GM12891 (cell line): Measurements from ENCODE around the gene SLC6A8.

Experiments
- PAX5 ChIP-seq: IDR thresholded peaks from 2 replicates; pipeline ENCODE4 v1.6.1; 2011; ENCODE audit warnings: low read length, moderate library complexity, mild to moderate bottlenecking; ENCODE audit not compliant: insufficient read depth, severe bottlenecking
- POLR2A ChIP-seq: IDR thresholded peaks from 2 replicates; pipeline ENCODE4 v1.6.1; 2011; ENCODE audit warnings: low read depth, low read length, control low read depth
- POLR2AphosphoS5 ChIP-seq: IDR thresholded peaks from 2 replicates; pipeline ENCODE4 v1.6.1; 2011; ENCODE audit warnings: low read depth, low read length, control low read depth
- TAF1 ChIP-seq: IDR thresholded peaks from 2 replicates; pipeline ENCODE4 v1.6.1; 2011; ENCODE audit warnings: low read depth, low read length, control low read depth

DNA sequence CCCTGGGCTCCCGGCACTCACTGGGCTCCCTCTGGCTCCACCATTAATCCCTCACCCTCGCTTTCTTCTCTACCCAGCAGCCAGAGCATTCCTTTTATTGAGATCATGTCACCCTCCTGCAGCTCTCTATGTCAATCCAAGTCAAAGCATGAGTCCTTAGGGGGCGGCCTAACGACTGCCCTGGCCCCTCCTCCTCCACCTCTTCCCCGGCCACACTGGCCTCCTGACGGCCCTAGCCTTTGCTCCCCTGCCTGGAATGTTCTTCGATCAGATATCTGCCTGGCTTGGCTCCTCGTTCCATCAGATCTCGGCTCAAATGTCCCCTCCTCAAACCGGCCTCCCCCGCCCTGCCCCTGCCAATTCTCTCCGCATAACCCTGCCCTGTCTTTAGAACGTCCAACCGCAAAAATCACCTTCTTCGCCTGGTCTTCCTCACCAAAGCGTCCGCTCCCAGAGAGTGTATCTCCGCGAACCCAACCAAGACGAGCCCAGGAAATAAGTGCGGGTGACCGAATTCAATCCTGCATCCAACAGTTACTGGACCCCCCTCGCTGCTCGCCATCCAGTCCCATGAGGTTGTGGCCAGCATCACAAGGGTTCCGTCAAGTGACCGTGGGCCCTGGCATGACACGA, 13.4 kb upstream of the SLC6A8 start:
- no peak for TF ChIP-seq POLR2AphosphoS5
- TF ChIP-seq POLR2A = no peak
- TF ChIP-seq TAF1 = no peak
- TF ChIP-seq PAX5 = no peak
